Prostate gland (tissue), 2 donors: Measurements from ENCODE around the gene RMI2. TPM values are rescaled to one million over a fixed set of nuclear protein-coding genes. Genes with fewer than 3 reads are reported as not detected.

Experiments
- DNase-seq: peaks from one replicate; pipeline ENCODE4 v3.0.0-alpha.2; 2019; ENCODE audit warnings: low spot score
- H3K27ac ChIP-seq, 2 donors: fragments of 200-600 bp; sonication (generic); 2 replicates each; pipeline ENCODE4 v1.5.1; 2017 to 2019
- H3K27me3 ChIP-seq: fragments of 200-600 bp; sonication (generic); replicated peaks from 2 replicates; pipeline ENCODE4 v1.5.1; 2019; ENCODE audit not compliant: insufficient read depth
- H3K36me3 ChIP-seq, 2 donors: fragments of 200-600 bp; sonication (generic); 1 replicate in 1 of 2; 2 replicates in 1 of 2; pipeline versions ENCODE4 v1.5.1 to v1.8.1; 2017 to 2019
- H3K4me1 ChIP-seq: fragments of 200-600 bp; sonication (generic); replicated peaks from 2 replicates; pipeline ENCODE4 v1.5.1; 2019
- H3K4me3 ChIP-seq, 2 donors: fragments of 200-600 bp; sonication (generic); 2 replicates each; pipeline ENCODE4 v1.5.1; 2017 to 2019
- H3K9me3 ChIP-seq: fragments of 200-600 bp; sonication (generic); 2 replicates; pipeline ENCODE4 v1.5.1; 2017
- POLR2A ChIP-seq: fragments of 450-650 bp; IDR thresholded peaks from one replicate; pipeline ENCODE4 v1.6.1; 2016; ENCODE audit warnings: antibody characterized with exemption, mild to moderate bottlenecking
- POLR2AphosphoS5 ChIP-seq: sonication (generic); formaldehyde crosslinking; IDR thresholded peaks from one replicate; pipeline ENCODE4 v1.6.1; 2017; ENCODE audit warnings: antibody characterized with exemption
- WGBS: methylation state at CpG from one replicate; pipeline ENCODE4 v1.1.5; 2018; 5-methylcytosine and 5-hydroxymethylcytosine counted together
- intact Hi-C: fragments of 100-400 bp; cut with DNase I; formaldehyde crosslinking; loops from one replicate; pipeline ENCODE4 v1.14.2; 2022
- total RNA-seq, 2 donors: library from RNA; depleted of rRNA; stranded (reverse); fragments of >200 nt; gene quantifications; one replicate each; pipeline ENCODE4 v1.1.0, GENCODE V29; 2016
- TF ChIP-seq, protein P1 (sequence below), 4 experiments: fragments of 200-600 bp in 2 of 4; fragments of 450-650 bp in 2 of 4; sonication (generic) in 2 of 4; IDR thresholded peaks; 1 replicate in 3 of 4; 2 replicates in 1 of 4; pipeline ENCODE4 v1.5.1; 2016 to 2019; ENCODE audit warnings: antibody characterized with exemption in 4 of 4, mild to moderate bottlenecking in 2 of 4, moderate library complexity in 2 of 4

RMI2 gene
- total RNA-seq, 2 donors from 2014 or later, result 6.0 to 16.3 TPM

- Histone ChIP-seq H3K36me3 (no peaks in the 10 kb centered on the region), H3K9me3 (no peaks in the 10 kb centered on the region), H3K27me3 (no peaks in the 10 kb centered on the region), H3K4me1 (no peaks in the 10 kb centered on the region), H3K27ac (no peak overlapping the region), H3K4me3 (no peak overlapping the region)
- WGBS, result 94% methylated on average over 6 of the region's 6 CpGs
- intact Hi-C loops, result no loop called here
- TF ChIP-seq, protein P1, sequence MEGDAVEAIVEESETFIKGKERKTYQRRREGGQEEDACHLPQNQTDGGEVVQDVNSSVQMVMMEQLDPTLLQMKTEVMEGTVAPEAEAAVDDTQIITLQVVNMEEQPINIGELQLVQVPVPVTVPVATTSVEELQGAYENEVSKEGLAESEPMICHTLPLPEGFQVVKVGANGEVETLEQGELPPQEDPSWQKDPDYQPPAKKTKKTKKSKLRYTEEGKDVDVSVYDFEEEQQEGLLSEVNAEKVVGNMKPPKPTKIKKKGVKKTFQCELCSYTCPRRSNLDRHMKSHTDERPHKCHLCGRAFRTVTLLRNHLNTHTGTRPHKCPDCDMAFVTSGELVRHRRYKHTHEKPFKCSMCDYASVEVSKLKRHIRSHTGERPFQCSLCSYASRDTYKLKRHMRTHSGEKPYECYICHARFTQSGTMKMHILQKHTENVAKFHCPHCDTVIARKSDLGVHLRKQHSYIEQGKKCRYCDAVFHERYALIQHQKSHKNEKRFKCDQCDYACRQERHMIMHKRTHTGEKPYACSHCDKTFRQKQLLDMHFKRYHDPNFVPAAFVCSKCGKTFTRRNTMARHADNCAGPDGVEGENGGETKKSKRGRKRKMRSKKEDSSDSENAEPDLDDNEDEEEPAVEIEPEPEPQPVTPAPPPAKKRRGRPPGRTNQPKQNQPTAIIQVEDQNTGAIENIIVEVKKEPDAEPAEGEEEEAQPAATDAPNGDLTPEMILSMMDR (IDR thresholded peaks at IDR 0.05), result no peak
- TF ChIP-seq POLR2AphosphoS5 (no peak), POLR2A (no peak)
- no peak for DNase-seq
Measured at GRCh38 chr16:11334831-11335404, 10.3 kb upstream of the RMI2 start.

GRCh38 chr16:11339075-11339474, 6.2 kb upstream of the RMI2 start:
- intact Hi-C loops, result no loop called here
- H3K27ac ChIP-seq, result no peak overlapping the region
- no peaks in the 10 kb centered on the region for H3K9me3 ChIP-seq
- TF ChIP-seq, protein P1 (IDR thresholded peaks at IDR 0.05), result no peak
- TF ChIP-seq POLR2AphosphoS5, result no peak
- TF ChIP-seq POLR2A, result no peak
- DNase-seq, result no peak
- no peak overlapping the region for H3K4me3 ChIP-seq
- H3K4me1 ChIP-seq, result no peaks in the 10 kb centered on the region
- 71% methylated on average over 3 of the region's 3 CpGs for WGBS
- H3K36me3 ChIP-seq, result no peaks in the 10 kb centered on the region
- H3K27me3 ChIP-seq, result no peaks in the 10 kb centered on the region

- Histone ChIP-seq H3K27me3 (no peaks in the 10 kb centered on the region), H3K4me3 (no peak overlapping the region), H3K4me1 (no peaks in the 10 kb centered on the region), H3K27ac (no peak overlapping the region), H3K36me3 (no peaks in the 10 kb centered on the region), H3K9me3 (no peaks in the 10 kb centered on the region)
- no peak for TF ChIP-seq POLR2A
- TF ChIP-seq, protein P1 (IDR thresholded peaks at IDR 0.05), result no peak
- TF ChIP-seq POLR2AphosphoS5, result no peak
- 58% methylated on average over 4 of the region's 4 CpGs for WGBS
- DNase-seq, result no peak
- intact Hi-C loops, result no loop called here
Measured at GRCh38 chr16:11340710-11341109, 4.5 kb upstream of the RMI2 start.

GRCh38 chr16:11341371-11341770, 3.9 kb upstream of the RMI2 start:
- 95% methylated on average over 9 of the region's 9 CpGs for WGBS
- H3K27ac ChIP-seq, result no peak overlapping the region
- intact Hi-C loops, result no loop called here
- DNase-seq, result no peak
- H3K4me1 ChIP-seq, result no peaks in the 10 kb centered on the region
- no peaks in the 10 kb centered on the region for H3K27me3 ChIP-seq
- H3K4me3 ChIP-seq, result no peak overlapping the region
- no peaks in the 10 kb centered on the region for H3K36me3 ChIP-seq
- no peaks in the 10 kb centered on the region for H3K9me3 ChIP-seq
- TF ChIP-seq, protein P1 (IDR thresholded peaks at IDR 0.05), result no peak
- TF ChIP-seq POLR2A (no peak), POLR2AphosphoS5 (no peak)

DNA sequence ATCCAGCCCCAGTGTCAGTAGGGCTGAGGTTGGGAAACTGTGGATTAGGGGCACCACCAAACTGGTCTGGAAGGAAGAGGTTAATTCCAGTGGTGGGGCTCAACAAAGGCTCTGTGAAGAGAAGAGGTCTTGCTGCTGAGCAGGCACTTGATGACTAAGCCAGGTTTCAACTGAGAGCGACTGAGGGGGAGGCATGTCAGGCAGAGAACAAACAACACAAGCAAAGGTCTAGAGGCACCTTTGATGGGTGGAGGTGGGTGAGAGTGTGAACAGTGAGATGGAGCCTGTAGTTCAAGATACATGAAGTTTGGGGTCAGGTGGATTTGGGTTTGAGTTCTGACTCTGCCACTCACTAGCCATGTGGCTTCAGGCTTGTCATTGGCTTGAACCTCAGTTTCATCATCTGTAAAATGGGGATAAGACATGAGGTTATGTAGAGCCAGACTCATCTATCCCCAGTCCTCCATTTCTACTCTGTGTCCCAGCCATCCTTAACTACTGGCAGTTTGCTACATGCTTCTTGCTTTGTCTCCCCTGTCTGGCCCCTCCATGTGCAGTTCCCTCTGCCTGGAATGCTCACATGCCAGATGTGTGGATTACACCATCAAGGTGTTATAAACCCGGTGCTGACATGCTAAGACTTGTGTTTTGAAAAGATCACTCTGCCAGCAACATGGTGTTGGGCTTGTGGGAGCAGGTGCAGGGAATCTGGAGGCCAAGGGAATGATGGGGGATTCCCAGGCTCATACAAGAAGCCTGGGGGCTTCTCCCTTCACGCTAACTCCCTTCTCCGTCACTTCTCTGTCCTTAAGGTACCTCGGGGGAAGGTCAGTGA, 3.0 kb upstream of the RMI2 start:
- Histone ChIP-seq H3K27me3 (no peaks in the 10 kb centered on the region), H3K36me3 (no peaks in the 10 kb centered on the region), H3K9me3 (no peaks in the 10 kb centered on the region), H3K27ac (no peak overlapping the region), H3K4me3 (no peak overlapping the region), H3K4me1 (no peaks in the 10 kb centered on the region)
- intact Hi-C loops, result no loop called here
- TF ChIP-seq POLR2A (no peak), POLR2AphosphoS5 (no peak)
- TF ChIP-seq, protein P1 (IDR thresholded peaks at IDR 0.05), result no peak
- no peak for DNase-seq
- 41% methylated on average over 5 of the region's 5 CpGs for WGBS
